Liver (tissue), 3 donors: ENCODE measurements around the gene LAMA1.

Experiments used
- EGR1 ChIP-seq, 2 donors: IDR thresholded peaks; 2 replicates each; pipeline ENCODE4 v1.6.1; 2016 to 2018; ENCODE audit warnings: antibody characterized with exemption in 2 of 2, low read depth in 2 of 2
- FOXA1 ChIP-seq: IDR thresholded peaks from 2 replicates; pipeline ENCODE4 v1.6.1; 2016; ENCODE audit warnings: antibody characterized with exemption
- GABPA ChIP-seq, 2 donors: IDR thresholded peaks in 1 of 2; conservative IDR thresholded peaks in 1 of 2; 2 replicates each; pipeline ENCODE4 v1.6.1; 2016; ENCODE audit warnings: antibody characterized with exemption in 2 of 2, mild to moderate bottlenecking in 1 of 2, moderate library complexity in 1 of 2
- HNF4G ChIP-seq: IDR thresholded peaks from 2 replicates; pipeline ENCODE4 v1.6.1; 2016; ENCODE audit warnings: antibody characterized with exemption
- JUND ChIP-seq, 2 donors: IDR thresholded peaks; 2 replicates each; pipeline ENCODE4 v1.6.1; 2016; ENCODE audit warnings: antibody characterized with exemption in 2 of 2
- NR2F2 ChIP-seq: IDR thresholded peaks from 2 replicates; pipeline ENCODE4 v1.6.1; 2016; ENCODE audit warnings: antibody characterized with exemption
- RAD21 ChIP-seq, 2 donors: IDR thresholded peaks; 2 replicates each; pipeline ENCODE4 v1.6.1; 2016; ENCODE audit warnings: antibody characterized with exemption in 2 of 2, mild to moderate bottlenecking in 2 of 2
- TAF1 ChIP-seq: conservative IDR thresholded peaks from 2 replicates; pipeline ENCODE4 v1.6.1; 2016; ENCODE audit warnings: antibody characterized with exemption, mild to moderate bottlenecking
- YY1 ChIP-seq: IDR thresholded peaks from 2 replicates; pipeline ENCODE4 v1.6.1; 2016; ENCODE audit warnings: antibody characterized with exemption, mild to moderate bottlenecking
- TF ChIP-seq, protein P1 (sequence below): fragments of 150-350 bp; IDR thresholded peaks from 2 replicates; pipeline ENCODE4 v1.5.1; 2017; ENCODE audit warnings: improper control_type of control experiment, low read depth, low read length; ENCODE audit not compliant: missing input control
- TF ChIP-seq, protein P2 (sequence below): IDR thresholded peaks from 2 replicates; pipeline ENCODE4 v1.6.1; 2016; ENCODE audit warnings: antibody characterized with exemption, mild to moderate bottlenecking
- TF ChIP-seq, protein P3 (sequence below): IDR thresholded peaks from 2 replicates; pipeline ENCODE4 v1.6.1; 2016; ENCODE audit warnings: antibody characterized with exemption
- TF ChIP-seq, protein P4 (sequence below): IDR thresholded peaks from 2 replicates; pipeline ENCODE4 v1.6.1; 2016; ENCODE audit warnings: antibody characterized with exemption
- TF ChIP-seq, protein P5 (sequence below): IDR thresholded peaks from 2 replicates; pipeline ENCODE4 v1.6.1; 2016; ENCODE audit warnings: antibody characterized with exemption
- donor health status: healthy.
- donor health status: healthy.

DNA sequence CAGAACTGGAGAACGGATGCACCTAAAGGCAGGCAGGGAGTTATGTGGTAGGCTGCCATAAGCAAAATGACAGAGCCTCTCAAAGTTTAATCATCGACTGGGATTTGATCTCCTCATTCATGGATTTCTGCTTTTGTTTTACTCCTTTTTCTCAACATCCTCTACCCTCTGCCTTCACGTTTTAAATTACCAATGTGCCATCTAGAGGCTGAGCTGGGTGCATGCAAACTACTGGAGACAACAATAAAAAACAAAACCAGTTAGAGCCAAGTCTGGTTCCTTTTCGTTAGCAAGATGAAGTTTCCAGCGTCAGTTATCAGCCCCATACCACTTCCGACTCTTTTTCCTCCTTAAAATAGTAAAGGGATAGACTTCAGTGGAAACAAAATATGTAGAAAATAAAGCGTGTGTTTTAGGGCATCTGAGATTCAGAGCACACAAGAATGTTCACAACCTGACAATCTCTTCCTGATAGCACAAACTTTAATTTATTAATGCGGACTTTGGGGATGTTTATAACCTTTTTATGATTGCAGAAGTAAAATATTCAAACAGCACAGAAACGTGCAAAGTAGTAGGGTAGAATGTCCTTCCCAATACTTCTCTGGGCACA is 117.0 kb downstream of the LAMA1 start:
- TF ChIP-seq, protein P1, sequence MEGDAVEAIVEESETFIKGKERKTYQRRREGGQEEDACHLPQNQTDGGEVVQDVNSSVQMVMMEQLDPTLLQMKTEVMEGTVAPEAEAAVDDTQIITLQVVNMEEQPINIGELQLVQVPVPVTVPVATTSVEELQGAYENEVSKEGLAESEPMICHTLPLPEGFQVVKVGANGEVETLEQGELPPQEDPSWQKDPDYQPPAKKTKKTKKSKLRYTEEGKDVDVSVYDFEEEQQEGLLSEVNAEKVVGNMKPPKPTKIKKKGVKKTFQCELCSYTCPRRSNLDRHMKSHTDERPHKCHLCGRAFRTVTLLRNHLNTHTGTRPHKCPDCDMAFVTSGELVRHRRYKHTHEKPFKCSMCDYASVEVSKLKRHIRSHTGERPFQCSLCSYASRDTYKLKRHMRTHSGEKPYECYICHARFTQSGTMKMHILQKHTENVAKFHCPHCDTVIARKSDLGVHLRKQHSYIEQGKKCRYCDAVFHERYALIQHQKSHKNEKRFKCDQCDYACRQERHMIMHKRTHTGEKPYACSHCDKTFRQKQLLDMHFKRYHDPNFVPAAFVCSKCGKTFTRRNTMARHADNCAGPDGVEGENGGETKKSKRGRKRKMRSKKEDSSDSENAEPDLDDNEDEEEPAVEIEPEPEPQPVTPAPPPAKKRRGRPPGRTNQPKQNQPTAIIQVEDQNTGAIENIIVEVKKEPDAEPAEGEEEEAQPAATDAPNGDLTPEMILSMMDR, result peak; percentile 23
- TF ChIP-seq RAD21 (IDR thresholded peaks at IDR 0.05) (peak; percentile 47 to 60), HNF4G (no peak), FOXA1 (no peak), GABPA (IDR thresholded peaks at IDR 0.05 in 1 of 2, conservative IDR thresholded peaks at IDR 0.05 in 1 of 2) (no peak), NR2F2 (no peak), TAF1 (no peak), YY1 (no peak), JUND (IDR thresholded peaks at IDR 0.05) (no peak), EGR1 (IDR thresholded peaks at IDR 0.05; ENCODE audit: low read depth in 2 of 2) (no peak)
- TF ChIP-seq, protein P2, sequence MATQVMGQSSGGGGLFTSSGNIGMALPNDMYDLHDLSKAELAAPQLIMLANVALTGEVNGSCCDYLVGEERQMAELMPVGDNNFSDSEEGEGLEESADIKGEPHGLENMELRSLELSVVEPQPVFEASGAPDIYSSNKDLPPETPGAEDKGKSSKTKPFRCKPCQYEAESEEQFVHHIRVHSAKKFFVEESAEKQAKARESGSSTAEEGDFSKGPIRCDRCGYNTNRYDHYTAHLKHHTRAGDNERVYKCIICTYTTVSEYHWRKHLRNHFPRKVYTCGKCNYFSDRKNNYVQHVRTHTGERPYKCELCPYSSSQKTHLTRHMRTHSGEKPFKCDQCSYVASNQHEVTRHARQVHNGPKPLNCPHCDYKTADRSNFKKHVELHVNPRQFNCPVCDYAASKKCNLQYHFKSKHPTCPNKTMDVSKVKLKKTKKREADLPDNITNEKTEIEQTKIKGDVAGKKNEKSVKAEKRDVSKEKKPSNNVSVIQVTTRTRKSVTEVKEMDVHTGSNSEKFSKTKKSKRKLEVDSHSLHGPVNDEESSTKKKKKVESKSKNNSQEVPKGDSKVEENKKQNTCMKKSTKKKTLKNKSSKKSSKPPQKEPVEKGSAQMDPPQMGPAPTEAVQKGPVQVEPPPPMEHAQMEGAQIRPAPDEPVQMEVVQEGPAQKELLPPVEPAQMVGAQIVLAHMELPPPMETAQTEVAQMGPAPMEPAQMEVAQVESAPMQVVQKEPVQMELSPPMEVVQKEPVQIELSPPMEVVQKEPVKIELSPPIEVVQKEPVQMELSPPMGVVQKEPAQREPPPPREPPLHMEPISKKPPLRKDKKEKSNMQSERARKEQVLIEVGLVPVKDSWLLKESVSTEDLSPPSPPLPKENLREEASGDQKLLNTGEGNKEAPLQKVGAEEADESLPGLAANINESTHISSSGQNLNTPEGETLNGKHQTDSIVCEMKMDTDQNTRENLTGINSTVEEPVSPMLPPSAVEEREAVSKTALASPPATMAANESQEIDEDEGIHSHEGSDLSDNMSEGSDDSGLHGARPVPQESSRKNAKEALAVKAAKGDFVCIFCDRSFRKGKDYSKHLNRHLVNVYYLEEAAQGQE, result no peak
- TF ChIP-seq, protein P3, sequence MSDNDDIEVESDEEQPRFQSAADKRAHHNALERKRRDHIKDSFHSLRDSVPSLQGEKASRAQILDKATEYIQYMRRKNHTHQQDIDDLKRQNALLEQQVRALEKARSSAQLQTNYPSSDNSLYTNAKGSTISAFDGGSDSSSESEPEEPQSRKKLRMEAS, result no peak
- TF ChIP-seq, protein P4, sequence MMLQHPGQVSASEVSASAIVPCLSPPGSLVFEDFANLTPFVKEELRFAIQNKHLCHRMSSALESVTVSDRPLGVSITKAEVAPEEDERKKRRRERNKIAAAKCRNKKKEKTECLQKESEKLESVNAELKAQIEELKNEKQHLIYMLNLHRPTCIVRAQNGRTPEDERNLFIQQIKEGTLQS, result no peak
- TF ChIP-seq, protein P5, sequence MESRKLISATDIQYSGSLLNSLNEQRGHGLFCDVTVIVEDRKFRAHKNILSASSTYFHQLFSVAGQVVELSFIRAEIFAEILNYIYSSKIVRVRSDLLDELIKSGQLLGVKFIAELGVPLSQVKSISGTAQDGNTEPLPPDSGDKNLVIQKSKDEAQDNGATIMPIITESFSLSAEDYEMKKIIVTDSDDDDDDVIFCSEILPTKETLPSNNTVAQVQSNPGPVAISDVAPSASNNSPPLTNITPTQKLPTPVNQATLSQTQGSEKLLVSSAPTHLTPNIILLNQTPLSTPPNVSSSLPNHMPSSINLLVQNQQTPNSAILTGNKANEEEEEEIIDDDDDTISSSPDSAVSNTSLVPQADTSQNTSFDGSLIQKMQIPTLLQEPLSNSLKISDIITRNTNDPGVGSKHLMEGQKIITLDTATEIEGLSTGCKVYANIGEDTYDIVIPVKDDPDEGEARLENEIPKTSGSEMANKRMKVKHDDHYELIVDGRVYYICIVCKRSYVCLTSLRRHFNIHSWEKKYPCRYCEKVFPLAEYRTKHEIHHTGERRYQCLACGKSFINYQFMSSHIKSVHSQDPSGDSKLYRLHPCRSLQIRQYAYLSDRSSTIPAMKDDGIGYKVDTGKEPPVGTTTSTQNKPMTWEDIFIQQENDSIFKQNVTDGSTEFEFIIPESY, result no peak
